NCI-H128 (cell line): ENCODE results near the gene IFNLR1.

Experiments used
- DNase-seq: peaks from one replicate; lab custom pipeline; 2025; ENCODE audit not compliant: unreplicated experiment; lab: John Stamatoyannopoulos, UW

Gene IFNLR1

GRCh38 chr1:24206083-24206464 lies 19.0 kb upstream of the IFNLR1 start:
- no peak for DNase-seq

- no peak for DNase-seq
Observed at GRCh38 chr1:24205345-24206082, 18.4 kb upstream of the IFNLR1 start.

GRCh38 chr1:24204116-24204515 lies 17.0 kb upstream of the IFNLR1 start:
- DNase-seq, result no peak

- DNase-seq, result no peak
Observed at GRCh38 chr1:24203404-24203803, 16.3 kb upstream of the IFNLR1 start.

- no peak for DNase-seq
Observed at GRCh38 chr1:24202987-24203386, 15.9 kb upstream of the IFNLR1 start.

GRCh38 chr1:24202556-24202955 lies 15.5 kb upstream of the IFNLR1 start:
- DNase-seq, result no peak

GRCh38 chr1:24201941-24202440 lies 14.9 kb upstream of the IFNLR1 start:
- peak; percentile 74 for DNase-seq

GRCh38 chr1:24199291-24199900 lies 12.3 kb upstream of the IFNLR1 start:
- peak; percentile 68 for DNase-seq

GRCh38 chr1:24198766-24199165 lies 11.7 kb upstream of the IFNLR1 start:
- DNase-seq, result no peak

- no peak for DNase-seq
Observed at GRCh38 chr1:24195874-24196273, 8.8 kb upstream of the IFNLR1 start.

GRCh38 chr1:24195136-24195535 lies 8.0 kb upstream of the IFNLR1 start:
- DNase-seq, result no peak

- no peak for DNase-seq
Observed at GRCh38 chr1:24193046-24193445, 6.0 kb upstream of the IFNLR1 start.

- no peak for DNase-seq
Observed at GRCh38 chr1:24191860-24192259, 4.8 kb upstream of the IFNLR1 start.

- DNase-seq, result no peak
Observed at GRCh38 chr1:24190983-24191461, 3.9 kb upstream of the IFNLR1 start.

- DNase-seq, result no peak
Observed at GRCh38 chr1:24189528-24189927, 2.4 kb upstream of the IFNLR1 start.

GRCh38 chr1:24186711-24186992 lies 437 bp downstream of the IFNLR1 start:
- no peak for DNase-seq

- no peak for DNase-seq
Observed at GRCh38 chr1:24186031-24186710, 918 bp downstream of the IFNLR1 start.

- DNase-seq, result no peak
Observed at GRCh38 chr1:24185076-24185475, 2.0 kb downstream of the IFNLR1 start.

- DNase-seq, result no peak
Observed at GRCh38 chr1:24182061-24182460, 5.0 kb downstream of the IFNLR1 start.

- DNase-seq, result no peak
Observed at GRCh38 chr1:24181619-24182018, 5.5 kb downstream of the IFNLR1 start.

GRCh38 chr1:24180676-24181075 lies 6.4 kb downstream of the IFNLR1 start:
- no peak for DNase-seq

- no peak for DNase-seq
Observed at GRCh38 chr1:24179251-24179840, 7.7 kb downstream of the IFNLR1 start.
